Sigmoid colon (tissue), 7 donors: ENCODE measurements around the gene EOLA1. TPM values are rescaled to one million over a fixed set of nuclear protein-coding genes. Genes with fewer than 3 reads are reported as not detected.
"Not testable (repeated sequence)": the region's sequence is repeated elsewhere in the genome, so short reads cannot be mapped to it uniquely, and the experiment has no call there.

ENCODE experiments used
- DNase-seq: peaks from one replicate; pipeline ENCODE4 v3.0.0-alpha.2; 2019
- H3K27ac ChIP-seq, 4 donors: fragments of 200-600 bp; sonication (generic); one replicate each; pipeline ENCODE4 v1.5.1; 2016 to 2019; ENCODE audit warnings: mild to moderate bottlenecking in 1 of 4
- H3K27me3 ChIP-seq, 3 donors: fragments of 200-600 bp; sonication (generic); one replicate each; pipeline ENCODE4 v1.5.1; 2019; ENCODE audit warnings: mild to moderate bottlenecking in 1 of 3
- H3K36me3 ChIP-seq, 4 donors: fragments of 200-600 bp; sonication (generic); one replicate each; pipeline ENCODE4 v1.5.1; 2016 to 2019
- H3K4me1 ChIP-seq, 4 donors: fragments of 200-600 bp; sonication (generic); one replicate each; pipeline ENCODE4 v1.5.1; 2017 to 2019
- H3K4me3 ChIP-seq, 4 donors: fragments of 200-600 bp; sonication (generic); one replicate each; pipeline ENCODE4 v1.5.1; 2017 to 2019; ENCODE audit warnings: mild to moderate bottlenecking in 2 of 4, moderate library complexity in 1 of 4
- H3K9me3 ChIP-seq, 4 donors: fragments of 200-600 bp in 3 of 4; sonication (generic) in 3 of 4; one replicate each; pipeline versions ENCODE4 v1.5.1 to v1.6.1; 2013 to 2019
- EP300 ChIP-seq, 4 donors: sonication (generic); formaldehyde crosslinking; IDR thresholded peaks; one replicate each; pipeline ENCODE4 v1.6.1; 2017; ENCODE audit warnings: antibody characterized with exemption in 4 of 4
- POLR2A ChIP-seq, 2 donors: fragments of 450-650 bp; IDR thresholded peaks; one replicate each; pipeline ENCODE4 v1.6.1; 2016; ENCODE audit warnings: antibody characterized with exemption in 2 of 2, mild to moderate bottlenecking in 2 of 2, moderate library complexity in 2 of 2
- POLR2AphosphoS5 ChIP-seq, 4 donors: sonication (generic); formaldehyde crosslinking; IDR thresholded peaks; one replicate each; pipeline ENCODE4 v1.6.1; 2017; ENCODE audit warnings: antibody characterized with exemption in 4 of 4
- WGBS, 2 donors: extraction: QIAGEN DNeasy Blood & Tissue Kit; methylation state at CpG; one replicate each; pipeline ENCODE4 v1.1.7; 2013; 5-methylcytosine and 5-hydroxymethylcytosine counted together
- intact Hi-C: fragments of 100-400 bp; cut with DNase I; formaldehyde crosslinking; loops from one replicate; pipeline ENCODE4 v1.15.1; 2023
- polyA plus RNA-seq, 3 donors: library from polyadenylated mRNA; stranded (reverse); fragments of 200-250 nt; gene quantifications; one replicate each; pipeline ENCODE4 v1.2.3, GENCODE V29; 2013
- total RNA-seq, 4 donors: library from RNA; depleted of rRNA; stranded (reverse); fragments of >200 nt; gene quantifications; one replicate each; pipeline ENCODE4 v1.1.0, GENCODE V29; 2016
- TF ChIP-seq, protein P1 (sequence below), 4 experiments: fragments of 450-650 bp in 3 of 4; fragments of 200-600 bp in 1 of 4; IDR thresholded peaks; one replicate each; pipeline ENCODE4 v1.5.1; 2016 to 2019; ENCODE audit warnings: antibody characterized with exemption in 4 of 4, mild to moderate bottlenecking in 3 of 4, moderate library complexity in 2 of 4
- donor health status: healthy with polysubstance abuse.
- donor health status: Bipolar disorder and iron deficiency.
- donor health status: healthy.

The EOLA1 gene
- total and polyA plus RNA-seq, 7 donors = 8.7 to 43.0 (median 14.4) TPM

GRCh38 chrX:149539283-149540130 lies 1.3 kb upstream of the EOLA1 start:
- intact Hi-C loops = loop anchor here (2.0 to 10.0 kb wide), 4 partner anchors 35 to 1625 kb away; partner anchors contain the start of genes FMR1, IDS and MAMLD1
- Histone ChIP-seq H3K27ac (peak overlapping the region; percentile 87 to 89 (median 88)), H3K4me3 (peak overlapping the region; percentile 33 to 64 (median 59)), H3K27me3 (no peaks in the 10 kb centered on the region), H3K36me3 (no peaks in the 10 kb centered on the region), H3K4me1 (peaks cover 0 to 8% (median 7%) of the 10 kb centered on the region in 4 donors), H3K9me3 (no peaks in the 10 kb centered on the region)
- no peak for TF ChIP-seq EP300 (IDR thresholded peaks at IDR 0.05)
- no peak for TF ChIP-seq POLR2A (IDR thresholded peaks at IDR 0.05)
- TF ChIP-seq, protein P1, sequence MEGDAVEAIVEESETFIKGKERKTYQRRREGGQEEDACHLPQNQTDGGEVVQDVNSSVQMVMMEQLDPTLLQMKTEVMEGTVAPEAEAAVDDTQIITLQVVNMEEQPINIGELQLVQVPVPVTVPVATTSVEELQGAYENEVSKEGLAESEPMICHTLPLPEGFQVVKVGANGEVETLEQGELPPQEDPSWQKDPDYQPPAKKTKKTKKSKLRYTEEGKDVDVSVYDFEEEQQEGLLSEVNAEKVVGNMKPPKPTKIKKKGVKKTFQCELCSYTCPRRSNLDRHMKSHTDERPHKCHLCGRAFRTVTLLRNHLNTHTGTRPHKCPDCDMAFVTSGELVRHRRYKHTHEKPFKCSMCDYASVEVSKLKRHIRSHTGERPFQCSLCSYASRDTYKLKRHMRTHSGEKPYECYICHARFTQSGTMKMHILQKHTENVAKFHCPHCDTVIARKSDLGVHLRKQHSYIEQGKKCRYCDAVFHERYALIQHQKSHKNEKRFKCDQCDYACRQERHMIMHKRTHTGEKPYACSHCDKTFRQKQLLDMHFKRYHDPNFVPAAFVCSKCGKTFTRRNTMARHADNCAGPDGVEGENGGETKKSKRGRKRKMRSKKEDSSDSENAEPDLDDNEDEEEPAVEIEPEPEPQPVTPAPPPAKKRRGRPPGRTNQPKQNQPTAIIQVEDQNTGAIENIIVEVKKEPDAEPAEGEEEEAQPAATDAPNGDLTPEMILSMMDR (IDR thresholded peaks at IDR 0.05) = no peak
- peak in 1 of 4 donors; percentile 31 for TF ChIP-seq POLR2AphosphoS5 (IDR thresholded peaks at IDR 0.05)
- 1 to 2% methylated on average over 32 to 33 of the region's 34 CpGs for WGBS, 2 donors
- peak; percentile 96 for DNase-seq

DNA sequence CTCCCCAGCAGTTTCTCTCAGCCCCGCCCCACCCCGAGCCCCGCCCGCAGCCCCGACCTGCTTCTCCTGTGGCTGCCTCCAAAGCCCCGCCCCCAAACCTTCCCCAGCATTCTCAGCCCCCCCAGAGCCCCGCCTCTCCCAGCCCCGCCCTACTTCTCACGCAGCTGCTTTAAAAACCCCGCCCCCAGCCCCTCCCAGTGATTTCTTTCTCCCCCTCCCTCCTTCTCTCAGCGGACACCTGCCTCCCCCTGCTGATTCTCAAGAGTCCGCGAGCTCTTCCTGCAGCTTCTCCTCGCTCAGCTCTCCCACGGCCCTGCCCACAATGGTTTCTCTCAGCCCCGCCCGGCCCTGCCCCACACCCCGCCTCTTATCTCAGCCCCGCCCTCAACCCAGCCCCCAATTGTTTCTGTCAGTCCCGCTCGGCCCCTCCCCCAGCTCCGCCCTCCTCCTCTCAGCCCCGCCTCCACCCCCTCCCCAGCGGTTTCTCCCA lies 636 bp upstream of the EOLA1 start:
- intact Hi-C loops = loop anchor here (2.0 to 10.0 kb wide), 4 partner anchors 35 to 1625 kb away; partner anchors contain the start of genes FMR1, IDS and MAMLD1
- peak overlapping the region; percentile 87 to 89 (median 88) for H3K27ac ChIP-seq
- H3K36me3 ChIP-seq = no peaks in the 10 kb centered on the region
- DNase-seq = peak; percentile 97
- 1 to 3% methylated on average over 24 of the region's 24 CpGs for WGBS, 2 donors
- TF ChIP-seq POLR2AphosphoS5 (IDR thresholded peaks at IDR 0.05) (no peak), EP300 (IDR thresholded peaks at IDR 0.05) (no peak)
- TF ChIP-seq, protein P1 (IDR thresholded peaks at IDR 0.05) = no peak
- peaks cover 0 to 8% (median 7%) of the 10 kb centered on the region in 4 donors for H3K4me1 ChIP-seq
- peak overlapping the region; percentile 44 to 64 (median 59) for H3K4me3 ChIP-seq
- no peaks in the 10 kb centered on the region for H3K27me3 ChIP-seq
- no peaks in the 10 kb centered on the region for H3K9me3 ChIP-seq

- peaks cover 0 to 8% (median 7%) of the 10 kb centered on the region in 4 donors for H3K4me1 ChIP-seq
- no peak for DNase-seq
- no peaks in the 10 kb centered on the region for H3K27me3 ChIP-seq
- 2 to 6% methylated on average over 13 of the region's 13 CpGs for WGBS, 2 donors
- H3K9me3 ChIP-seq = no peaks in the 10 kb centered on the region
- intact Hi-C loops = loop anchor here (2.0 to 10.0 kb wide), 4 partner anchors 37 to 1627 kb away; partner anchors contain the start of genes FMR1, IDS and MAMLD1
- peak overlapping the region; percentile 87 to 89 (median 88) for H3K27ac ChIP-seq
- TF ChIP-seq EP300 (IDR thresholded peaks at IDR 0.05) = no peak
- TF ChIP-seq, protein P1 (IDR thresholded peaks at IDR 0.05) = no peak
- no peak for TF ChIP-seq POLR2AphosphoS5 (IDR thresholded peaks at IDR 0.05)
- TF ChIP-seq POLR2A (IDR thresholded peaks at IDR 0.05) = no peak
- H3K36me3 ChIP-seq = no peaks in the 10 kb centered on the region
- H3K4me3 ChIP-seq = peak overlapping the region; percentile 44 to 64 (median 59)
These were observed 772 bp downstream of the EOLA1 start for GRCh38 chrX:149541521-149542047.

DNA sequence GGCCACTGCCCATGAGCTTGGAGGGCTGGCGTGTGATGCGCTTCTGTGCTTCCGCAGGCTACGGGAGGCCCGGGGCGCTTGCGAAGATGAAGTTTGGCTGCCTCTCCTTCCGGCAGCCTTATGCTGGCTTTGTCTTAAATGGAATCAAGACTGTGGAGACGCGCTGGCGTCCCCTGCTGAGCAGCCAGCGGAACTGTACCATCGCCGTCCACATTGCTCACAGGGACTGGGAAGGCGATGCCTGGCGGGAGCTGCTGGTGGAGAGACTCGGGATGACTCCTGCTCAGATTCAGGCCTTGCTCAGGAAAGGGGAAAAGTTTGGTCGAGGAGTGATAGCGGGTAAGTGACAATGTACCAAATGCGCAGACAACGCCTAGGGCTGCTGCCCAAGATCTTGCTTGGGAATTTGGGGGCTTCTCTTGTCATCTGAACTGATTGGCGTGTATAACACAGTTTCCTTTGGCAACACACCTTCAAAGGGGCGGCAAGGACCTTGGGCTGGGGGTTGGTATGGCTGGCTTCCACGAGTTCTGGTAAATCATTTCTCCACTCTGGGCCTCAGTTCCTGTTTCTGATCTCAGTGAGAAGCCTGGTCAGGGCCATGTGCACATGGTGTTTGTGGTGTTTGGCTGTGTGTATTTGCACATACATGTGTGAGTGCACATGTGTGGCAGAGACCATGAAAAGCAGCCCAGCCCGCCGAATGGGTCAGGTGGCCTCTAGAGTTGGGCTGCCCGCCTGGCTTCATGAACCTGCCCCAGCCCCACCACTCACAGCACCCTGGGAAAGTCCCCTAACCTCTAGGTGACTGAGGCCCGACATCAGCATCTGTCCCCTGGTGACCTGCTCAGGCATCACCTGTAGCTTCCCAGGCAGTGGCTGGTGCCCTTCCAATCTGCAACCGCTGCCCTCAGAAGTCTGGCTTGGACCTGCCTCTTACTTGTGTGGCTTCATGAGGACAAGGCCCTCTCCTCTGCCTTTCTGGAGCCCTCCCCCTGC lies 5.0 kb downstream of the EOLA1 start:
- H3K4me3 ChIP-seq, H3K36me3 ChIP-seq, H3K4me1 ChIP-seq, H3K27ac ChIP-seq, H3K27me3 ChIP-seq, H3K9me3 ChIP-seq, DNase-seq: not testable (repeated sequence)
- intact Hi-C loops = loop anchor here (10.0 kb wide), 3 partner anchors 399 to 1631 kb away; partner anchors contain the start of genes FMR1 and MAMLD1
- WGBS, 2 donors = 86 to 93% methylated on average over 21 of the region's 29 CpGs

DNA sequence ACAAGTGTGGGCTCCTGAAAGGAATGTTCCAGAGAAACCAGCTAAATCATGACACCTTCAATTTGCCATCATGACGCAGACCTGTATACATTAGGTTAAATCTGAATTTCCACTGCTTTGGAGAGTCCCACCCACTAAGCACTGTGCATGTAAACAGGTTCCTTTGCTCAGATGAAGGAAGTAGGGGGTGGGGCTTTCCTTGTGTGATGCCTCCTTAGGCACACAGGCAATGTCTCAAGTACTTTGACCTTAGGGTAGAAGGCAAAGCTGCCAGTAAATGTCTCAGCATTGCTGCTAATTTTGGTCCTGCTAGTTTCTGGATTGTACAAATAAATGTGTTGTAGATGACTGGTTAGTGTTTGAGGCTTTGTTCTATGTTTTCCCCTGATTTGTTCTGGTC lies 6.2 kb downstream of the EOLA1 start:
- intact Hi-C loops = loop anchor here (10.0 kb wide), 3 partner anchors 398 to 1632 kb away; partner anchors contain the start of genes FMR1 and MAMLD1
- not testable (repeated sequence) for H3K9me3 ChIP-seq, H3K4me1 ChIP-seq, H3K27me3 ChIP-seq, H3K27ac ChIP-seq, H3K4me3 ChIP-seq, DNase-seq, H3K36me3 ChIP-seq
- WGBS, 2 donors = 56 to 67% methylated on average over 1 of the region's 1 CpG

- not testable (repeated sequence) for H3K4me3 ChIP-seq, H3K36me3 ChIP-seq, H3K27ac ChIP-seq, H3K27me3 ChIP-seq, DNase-seq, H3K4me1 ChIP-seq, H3K9me3 ChIP-seq
- WGBS, 2 donors = 89% methylated on average over 1 of the region's 3 CpGs; no CpG with 5 or more reads in 1 of the 2 donors
- intact Hi-C loops = loop anchor here (10.0 kb wide), 3 partner anchors 397 to 1633 kb away; partner anchors contain the start of genes FMR1 and MAMLD1
These were observed 7.0 kb downstream of the EOLA1 start for GRCh38 chrX:149547782-149548181.

DNA sequence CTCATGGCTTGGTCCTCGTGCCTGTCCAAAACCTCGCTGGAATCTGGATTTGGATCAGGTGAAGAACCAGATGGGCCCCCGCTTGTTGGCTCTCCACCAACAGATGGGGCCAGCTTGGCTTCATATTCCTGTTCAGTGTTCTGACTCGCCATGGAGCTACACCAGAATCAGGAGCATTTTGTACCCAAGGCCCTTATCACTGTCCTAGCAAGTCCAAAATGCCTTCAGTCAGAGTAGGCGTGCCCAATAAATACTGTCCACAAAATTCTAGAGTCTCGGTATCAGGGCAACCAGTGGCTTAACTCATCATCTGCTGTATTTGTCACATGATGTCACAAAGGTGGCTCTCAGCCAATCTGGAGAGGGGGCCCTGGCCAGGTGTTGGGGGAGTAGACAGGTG lies 8.9 kb downstream of the EOLA1 start, which contains the start of gene HSFX3:
HSFX3 (minus strand) TSS at position 224 of the 400 bp plus-strand sequence; CDS start at position 152, 72 bp downstream.
- H3K27ac ChIP-seq, DNase-seq, H3K4me3 ChIP-seq, H3K4me1 ChIP-seq, H3K36me3 ChIP-seq, H3K9me3 ChIP-seq, H3K27me3 ChIP-seq: not testable (repeated sequence)
- intact Hi-C loops = loop anchor here (10.0 kb wide), 3 partner anchors 395 to 1635 kb away; partner anchors contain the start of genes FMR1 and MAMLD1
- 92 to 93% methylated on average over 1 of the region's 6 CpGs for WGBS, 2 donors
